ENCODE measurements around the gene PGLYRP3. TPM values are rescaled to one million over a fixed set of nuclear protein-coding genes. Genes with fewer than 3 reads are reported as not detected.

Gene PGLYRP3
- polyA plus RNA-seq, 1 donor: not detected

DNA sequence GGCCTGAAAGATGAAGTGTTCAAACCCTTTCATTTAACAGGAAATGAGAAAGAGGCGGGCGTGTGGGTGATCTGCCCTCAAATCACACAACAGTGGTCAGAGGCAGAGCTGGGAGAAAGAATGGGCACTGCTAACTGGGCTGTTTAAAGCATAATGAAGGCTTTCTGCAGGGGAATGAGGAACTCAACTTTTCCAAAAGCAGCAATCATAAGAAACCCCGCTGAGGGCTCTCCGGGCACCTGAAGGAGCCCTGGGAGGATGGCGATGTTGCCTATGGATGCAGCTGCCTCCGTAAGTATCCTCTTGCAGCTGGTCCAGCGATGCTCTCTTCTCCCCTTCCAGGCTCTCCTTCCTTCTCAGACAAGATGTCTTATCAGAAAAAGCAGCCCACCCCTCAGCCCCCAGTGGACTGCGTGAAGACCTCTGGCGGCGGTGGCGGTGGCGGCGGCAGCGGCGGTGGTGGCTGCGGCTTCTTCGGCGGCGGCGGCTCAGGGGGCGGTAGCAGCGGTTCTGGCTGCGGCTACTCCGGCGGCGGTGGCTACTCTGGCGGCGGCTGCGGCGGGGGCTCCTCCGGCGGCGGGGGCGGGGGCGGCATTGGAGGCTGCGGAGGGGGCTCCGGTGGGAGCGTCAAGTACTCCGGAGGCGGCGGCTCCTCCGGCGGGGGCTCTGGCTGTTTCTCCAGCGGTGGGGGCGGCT is 52.0 kb downstream of the PGLYRP3 start:
- Histone ChIP-seq H3K9me3 (ENCODE audit: control insufficient read depth, low read depth, low read length) (no peaks in the 10 kb centered on the region), H3K4me1 (ENCODE audit: control insufficient read depth, insufficient read depth, low read length) (peaks cover 3% of the 10 kb centered on the region), H3K4me3 (ENCODE audit: low read length) (no peak overlapping the region), H3K27me3 (ENCODE audit: control insufficient read depth, insufficient read depth, low read length) (peaks cover 65% of the 10 kb centered on the region), H3K36me3 (ENCODE audit: control insufficient read depth, insufficient read depth, low read length) (no peaks in the 10 kb centered on the region), H3K27ac (ENCODE audit: low read length) (no peak overlapping the region)
- no CpG with 5 or more reads among the region's 45 CpGs for WGBS (ENCODE audit: insufficient coverage, low lambda C conversion rate)
- DNase-seq: no peak

DNA sequence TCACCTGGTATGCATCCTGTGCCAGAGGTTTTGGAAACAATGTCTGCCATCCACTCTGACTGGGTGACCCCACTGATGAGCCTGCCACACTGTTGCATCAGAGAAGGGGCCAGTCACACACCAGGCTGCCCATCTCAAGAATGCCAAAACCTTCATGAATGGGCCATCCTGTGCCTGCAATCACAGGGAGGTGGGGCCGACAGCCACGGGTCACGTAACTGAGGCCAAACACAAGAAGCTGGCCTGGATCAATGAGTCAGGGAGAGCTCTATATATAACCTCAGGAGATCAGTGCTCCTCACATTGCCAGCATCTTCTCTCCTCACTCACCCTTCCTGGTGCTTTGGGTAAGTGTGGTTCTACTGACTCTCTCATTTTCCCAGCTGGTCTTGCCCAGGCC is 53.4 kb downstream of the PGLYRP3 start, which contains the start of gene LORICRIN:
TSS of gene LORICRIN (plus strand) at position 301 of the 400 bp plus-strand sequence. CDS start 1,263 bp downstream, outside the sequence.
- DNase-seq: no peak
- no peaks in the 10 kb centered on the region for H3K36me3 ChIP-seq (ENCODE audit: control insufficient read depth, insufficient read depth, low read length)
- peaks cover 3% of the 10 kb centered on the region for H3K4me1 ChIP-seq (ENCODE audit: control insufficient read depth, insufficient read depth, low read length)
- no CpG with 5 or more reads among the region's 3 CpGs for WGBS (ENCODE audit: insufficient coverage, low lambda C conversion rate)
- H3K4me3 ChIP-seq (ENCODE audit: low read length): no peak within 1 kb of the TSS
- peaks cover 69% of the 10 kb centered on the region for H3K27me3 ChIP-seq (ENCODE audit: control insufficient read depth, insufficient read depth, low read length)
- no peak within 1 kb of the TSS for H3K27ac ChIP-seq (ENCODE audit: low read length)
- H3K9me3 ChIP-seq (ENCODE audit: control insufficient read depth, low read depth, low read length): no peaks in the 10 kb centered on the region

DNA sequence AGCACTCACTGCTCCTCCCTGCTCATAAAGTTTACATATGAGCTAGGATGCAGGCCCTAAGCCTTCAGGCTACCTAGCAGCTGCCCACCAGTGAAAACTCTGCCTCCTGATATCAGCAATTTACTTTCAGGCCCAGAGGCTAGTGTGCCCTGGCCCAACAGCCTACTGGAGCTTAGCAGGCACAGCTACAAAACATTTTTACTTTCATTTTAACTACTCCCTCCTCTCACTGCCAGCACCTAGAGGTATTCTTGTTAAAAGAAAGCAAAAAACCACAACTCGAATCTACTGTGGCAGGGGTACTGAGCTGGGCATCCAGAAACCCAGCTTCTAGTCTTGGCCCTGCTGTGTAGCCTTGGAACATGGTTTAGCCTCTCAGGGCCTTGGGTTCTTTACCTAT is 59.1 kb downstream of the PGLYRP3 start:
- no peak for DNase-seq
- Histone ChIP-seq H3K4me3 (ENCODE audit: low read length) (no peak overlapping the region), H3K4me1 (ENCODE audit: control insufficient read depth, insufficient read depth, low read length) (no peaks in the 10 kb centered on the region), H3K36me3 (ENCODE audit: control insufficient read depth, insufficient read depth, low read length) (no peaks in the 10 kb centered on the region), H3K27me3 (ENCODE audit: control insufficient read depth, insufficient read depth, low read length) (peaks cover 25% of the 10 kb centered on the region), H3K9me3 (ENCODE audit: control insufficient read depth, low read depth, low read length) (no peaks in the 10 kb centered on the region), H3K27ac (ENCODE audit: low read length) (no peak overlapping the region)
- WGBS (ENCODE audit: insufficient coverage, low lambda C conversion rate): no CpG with 5 or more reads among the region's 1 CpG

DNA sequence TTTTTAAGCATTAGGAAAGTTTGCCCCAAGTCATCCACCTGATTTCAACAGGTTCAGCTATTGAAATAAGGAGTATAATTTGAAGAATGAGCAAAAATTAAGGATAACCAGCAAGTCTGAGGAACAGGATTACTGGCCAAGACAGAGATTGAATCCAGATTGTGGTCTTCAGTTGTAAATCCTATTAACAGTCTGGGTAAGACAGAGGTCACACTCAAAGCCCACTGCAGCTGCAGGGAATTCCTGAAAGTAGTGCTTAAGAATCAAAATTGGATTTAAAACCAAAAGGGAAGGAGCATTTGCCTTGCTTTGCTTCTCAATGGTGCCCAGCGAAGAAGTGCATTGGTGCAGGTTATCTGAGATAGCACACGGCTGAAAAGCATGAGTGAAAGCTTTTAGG is 59.7 kb downstream of the PGLYRP3 start:
- Histone ChIP-seq H3K27ac (ENCODE audit: low read length) (no peak overlapping the region), H3K4me1 (ENCODE audit: control insufficient read depth, insufficient read depth, low read length) (no peaks in the 10 kb centered on the region), H3K36me3 (ENCODE audit: control insufficient read depth, insufficient read depth, low read length) (no peaks in the 10 kb centered on the region), H3K9me3 (ENCODE audit: control insufficient read depth, low read depth, low read length) (no peaks in the 10 kb centered on the region), H3K4me3 (ENCODE audit: low read length) (no peak overlapping the region), H3K27me3 (ENCODE audit: control insufficient read depth, insufficient read depth, low read length) (peaks cover 28% of the 10 kb centered on the region)
- no CpG with 5 or more reads among the region's 2 CpGs for WGBS (ENCODE audit: insufficient coverage, low lambda C conversion rate)
- no peak for DNase-seq

DNA sequence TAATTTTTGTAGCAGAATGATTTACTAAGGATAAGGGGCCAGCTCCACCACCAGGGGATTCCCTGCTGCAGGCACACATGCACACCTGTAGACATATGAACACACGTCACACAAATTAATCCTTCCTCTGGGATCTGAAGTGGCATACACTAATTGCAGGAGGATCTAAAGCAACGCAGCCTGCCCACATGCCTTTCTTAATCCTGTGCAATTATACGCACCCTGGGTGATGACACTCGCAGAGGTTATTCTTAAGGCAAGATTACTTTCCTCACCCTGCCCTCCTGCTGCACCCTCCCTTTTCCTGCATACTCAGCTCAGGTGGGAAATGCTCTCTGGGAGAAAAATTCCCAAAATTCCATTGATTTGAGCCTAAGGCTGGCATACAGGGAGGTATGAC is 60.8 kb downstream of the PGLYRP3 start:
- no peaks in the 10 kb centered on the region for H3K4me1 ChIP-seq (ENCODE audit: control insufficient read depth, insufficient read depth, low read length)
- H3K27ac ChIP-seq (ENCODE audit: low read length): no peak overlapping the region
- no peaks in the 10 kb centered on the region for H3K36me3 ChIP-seq (ENCODE audit: control insufficient read depth, insufficient read depth, low read length)
- WGBS (ENCODE audit: insufficient coverage, low lambda C conversion rate): no CpG with 5 or more reads among the region's 4 CpGs
- H3K27me3 ChIP-seq (ENCODE audit: control insufficient read depth, insufficient read depth, low read length): peaks cover 30% of the 10 kb centered on the region
- no peaks in the 10 kb centered on the region for H3K9me3 ChIP-seq (ENCODE audit: control insufficient read depth, low read depth, low read length)
- no peak for DNase-seq
- H3K4me3 ChIP-seq (ENCODE audit: low read length): no peak overlapping the region

DNA sequence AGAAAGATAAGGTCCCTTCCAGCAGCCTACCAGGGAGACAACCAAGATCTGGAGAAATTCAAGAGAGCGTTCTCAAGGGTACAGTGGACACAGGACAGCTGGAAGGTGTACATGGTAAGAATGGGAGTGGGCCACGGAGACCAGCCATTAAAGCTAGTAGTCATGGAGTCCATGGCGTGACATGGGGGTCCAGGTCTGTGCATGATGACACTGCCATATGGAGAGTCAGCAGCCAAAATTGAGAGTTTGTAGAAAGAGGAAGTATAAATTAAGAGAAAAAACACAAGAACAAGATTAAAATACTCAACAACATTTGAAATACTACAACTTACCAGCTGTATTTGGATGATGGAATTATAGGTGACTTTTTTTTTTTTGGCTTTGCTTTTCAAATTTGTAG is 61.2 kb downstream of the PGLYRP3 start:
- Histone ChIP-seq H3K36me3 (ENCODE audit: control insufficient read depth, insufficient read depth, low read length) (no peaks in the 10 kb centered on the region), H3K27ac (ENCODE audit: low read length) (no peak overlapping the region), H3K4me3 (ENCODE audit: low read length) (no peak overlapping the region), H3K27me3 (ENCODE audit: control insufficient read depth, insufficient read depth, low read length) (peaks cover 31% of the 10 kb centered on the region), H3K4me1 (ENCODE audit: control insufficient read depth, insufficient read depth, low read length) (no peaks in the 10 kb centered on the region), H3K9me3 (ENCODE audit: control insufficient read depth, low read depth, low read length) (no peaks in the 10 kb centered on the region)
- whole genome bisulfite sequencing (ENCODE audit: insufficient coverage, low lambda C conversion rate): no CpG with 5 or more reads among the region's 3 CpGs
- DNase-seq: no peak

DNA sequence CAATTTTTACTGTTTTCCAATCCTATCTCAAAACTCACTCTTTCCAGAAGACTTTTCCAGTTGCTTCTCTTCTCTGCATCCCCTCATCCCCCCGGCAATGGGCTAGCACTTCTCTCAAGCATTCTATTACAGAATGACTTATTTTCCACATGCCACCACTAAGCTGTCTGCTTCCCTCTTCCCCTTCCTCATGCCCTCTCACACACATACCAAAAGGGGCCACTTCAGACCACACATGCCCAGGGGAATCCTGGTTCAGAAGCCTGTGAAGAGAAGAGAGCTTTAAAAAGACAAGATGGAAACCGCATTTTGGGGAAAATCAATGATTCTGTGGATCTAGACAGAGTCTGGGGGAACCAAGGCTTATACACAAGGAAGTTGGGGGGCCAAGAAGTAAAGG is 61.7 kb downstream of the PGLYRP3 start:
- Histone ChIP-seq H3K27me3 (ENCODE audit: control insufficient read depth, insufficient read depth, low read length) (peaks cover 31% of the 10 kb centered on the region), H3K36me3 (ENCODE audit: control insufficient read depth, insufficient read depth, low read length) (no peaks in the 10 kb centered on the region), H3K4me3 (ENCODE audit: low read length) (no peak overlapping the region), H3K27ac (ENCODE audit: low read length) (no peak overlapping the region), H3K9me3 (ENCODE audit: control insufficient read depth, low read depth, low read length) (no peaks in the 10 kb centered on the region), H3K4me1 (ENCODE audit: control insufficient read depth, insufficient read depth, low read length) (no peaks in the 10 kb centered on the region)
- no peak for DNase-seq
- 75% methylated on average over 1 of the region's 2 CpGs for WGBS (ENCODE audit: insufficient coverage, low lambda C conversion rate)

DNA sequence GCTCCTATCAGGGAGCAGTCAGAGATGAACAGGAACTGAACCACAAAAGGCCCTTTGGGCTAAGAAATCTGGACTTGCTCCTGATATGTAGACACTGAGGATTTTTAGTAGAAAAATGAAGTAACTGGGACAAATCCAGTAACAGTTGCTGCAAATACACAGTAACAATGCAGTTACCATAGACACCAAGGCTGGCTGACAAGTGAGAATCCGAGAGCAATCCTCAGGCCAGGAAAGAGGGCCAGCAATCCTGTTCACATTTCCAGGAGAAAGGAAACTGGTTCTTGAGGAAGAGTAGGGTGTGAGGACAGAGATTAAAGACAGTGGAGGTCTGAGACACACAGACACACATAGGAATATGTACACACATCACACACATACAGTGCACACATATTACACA is 62.6 kb downstream of the PGLYRP3 start:
- Histone ChIP-seq H3K36me3 (ENCODE audit: control insufficient read depth, insufficient read depth, low read length) (no peaks in the 10 kb centered on the region), H3K9me3 (ENCODE audit: control insufficient read depth, low read depth, low read length) (no peaks in the 10 kb centered on the region), H3K4me1 (ENCODE audit: control insufficient read depth, insufficient read depth, low read length) (no peaks in the 10 kb centered on the region), H3K4me3 (ENCODE audit: low read length) (no peak overlapping the region), H3K27me3 (ENCODE audit: control insufficient read depth, insufficient read depth, low read length) (peaks cover 35% of the 10 kb centered on the region), H3K27ac (ENCODE audit: low read length) (no peak overlapping the region)
- no peak for DNase-seq
- WGBS (ENCODE audit: insufficient coverage, low lambda C conversion rate): no CpG with 5 or more reads among the region's 1 CpG

DNA sequence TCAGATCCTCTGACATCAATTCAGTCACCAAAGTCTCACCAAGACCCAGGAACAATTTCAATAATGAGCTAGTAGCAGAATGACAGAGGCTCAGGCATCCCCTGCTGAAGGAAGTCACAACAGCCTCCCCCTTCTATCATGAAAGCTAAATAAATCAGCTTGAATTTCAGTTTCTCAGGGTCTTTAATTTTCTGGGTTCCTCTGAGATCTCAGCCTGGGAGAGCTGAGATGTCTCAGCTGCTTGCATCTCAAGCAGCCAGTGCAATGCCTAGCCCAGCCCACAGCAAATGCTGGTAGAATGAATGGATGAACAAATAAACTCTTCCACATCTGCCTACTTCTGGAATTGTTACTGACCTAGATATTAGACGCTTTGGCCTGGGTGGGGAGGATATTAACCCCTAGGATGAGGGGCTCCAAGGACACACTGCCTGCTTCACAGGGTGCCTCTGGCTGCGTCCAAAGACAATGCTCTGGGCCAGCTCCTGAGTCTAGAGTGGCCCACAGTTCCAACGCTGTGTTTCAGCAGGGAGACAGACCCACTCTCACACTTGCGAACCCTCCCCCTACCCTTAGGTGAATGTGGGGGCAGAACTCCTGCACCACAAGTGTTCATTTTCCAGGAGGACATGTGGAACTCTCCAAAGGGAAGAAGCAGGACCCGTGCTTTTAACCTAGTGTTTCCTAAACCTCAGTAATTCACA is 64.4 kb downstream of the PGLYRP3 start:
- no peak overlapping the region for H3K4me3 ChIP-seq (ENCODE audit: low read length)
- no peaks in the 10 kb centered on the region for H3K36me3 ChIP-seq (ENCODE audit: control insufficient read depth, insufficient read depth, low read length)
- no peak for DNase-seq
- WGBS (ENCODE audit: insufficient coverage, low lambda C conversion rate): 83% methylated on average over 1 of the region's 5 CpGs
- no peaks in the 10 kb centered on the region for H3K9me3 ChIP-seq (ENCODE audit: control insufficient read depth, low read depth, low read length)
- H3K27me3 ChIP-seq (ENCODE audit: control insufficient read depth, insufficient read depth, low read length): peaks cover 26% of the 10 kb centered on the region
- H3K27ac ChIP-seq (ENCODE audit: low read length): no peak overlapping the region
- no peaks in the 10 kb centered on the region for H3K4me1 ChIP-seq (ENCODE audit: control insufficient read depth, insufficient read depth, low read length)
